Caco-2 (cell line): ENCODE results near the gene CCDC194. TPM values are rescaled to one million over a fixed set of nuclear protein-coding genes. Genes with fewer than 3 reads are reported as not detected.

ENCODE experiments used
- BruUV-seq: library from RNA; stranded (reverse); fragments of 400-500 nt; replicated peaks from 2 replicates; lab custom pipeline; 2021; lab: Mats Ljungman, UMichigan
- CTCF ChIA-PET: fragments of 300-600 bp; sonication (Branson Sonifier 250); formaldehyde crosslinking; loops from one replicate; lab custom pipeline; 2022; ENCODE audit warnings: antibody characterized with exemption; lab: Charles Lee
- POLR2A ChIA-PET: fragments of 300-600 bp; sonication (Branson Sonifier 250); formaldehyde crosslinking; loops from one replicate; lab custom pipeline; 2022; ENCODE audit warnings: antibody characterized with exemption; lab: Charles Lee
- DNase-seq, 2 experiments: peaks; one replicate each; pipeline versions ENCODE4 v3.0.0 to v3.0.0-alpha.2; 2020 to 2022
- H3K27me3 ChIP-seq: replicated peaks from 2 replicates; pipeline ENCODE4 v1.6.0; 2011; ENCODE audit warnings: low read length; ENCODE audit not compliant: control insufficient read depth, insufficient read depth
- H3K36me3 ChIP-seq: 2 replicates; pipeline ENCODE4 v1.5.1; 2011; ENCODE audit warnings: low read length; ENCODE audit not compliant: control insufficient read depth, insufficient read depth
- H3K4me1 ChIP-seq: fragments of 250-450 bp; sonication (Bioruptor Pico); 2 replicates; pipeline ENCODE4 v1.5.1; 2020; ENCODE audit warnings: mild to moderate bottlenecking
- H3K4me3 ChIP-seq: 2 replicates; pipeline ENCODE4 v1.5.1; 2011; ENCODE audit warnings: low read depth, mild to moderate bottlenecking, control low read depth, low read length
- H3K9me3 ChIP-seq: fragments of 250-450 bp; sonication (Bioruptor Pico); 2 replicates; pipeline ENCODE4 v1.5.1; 2020; ENCODE audit warnings: mild to moderate bottlenecking, moderate library complexity
- H3K27ac Mint-ChIP-seq: one replicate; pipeline ENCODE4 v1.8.0; 2022; ENCODE audit warnings: mixed read lengths; ENCODE audit not compliant: unreplicated experiment
- H3K27me3 Mint-ChIP-seq: one replicate; pipeline ENCODE4 v1.8.0; 2022; ENCODE audit warnings: mixed read lengths; ENCODE audit not compliant: insufficient read depth, unreplicated experiment
- H3K36me3 Mint-ChIP-seq: one replicate; pipeline ENCODE4 v1.8.0; 2022; ENCODE audit warnings: mild to moderate bottlenecking, mixed read lengths; ENCODE audit not compliant: insufficient read depth, unreplicated experiment
- H3K4me1 Mint-ChIP-seq: one replicate; pipeline ENCODE4 v1.8.0; 2022; ENCODE audit warnings: low read depth, mixed read lengths; ENCODE audit not compliant: unreplicated experiment
- H3K4me3 Mint-ChIP-seq: one replicate; pipeline ENCODE4 v1.8.0; 2022; ENCODE audit warnings: mild to moderate bottlenecking, moderate library complexity, mixed read lengths; ENCODE audit not compliant: unreplicated experiment
- H3K9me3 Mint-ChIP-seq: one replicate; pipeline ENCODE4 v1.8.0; 2022; ENCODE audit warnings: mixed read lengths; ENCODE audit not compliant: unreplicated experiment
- intact Hi-C: fragments of 100-400 bp; cut with micrococcal nuclease; formaldehyde crosslinking; loops from one replicate; pipeline ENCODE4 v1.10.0; 2022; ENCODE audit not compliant: unreplicated experiment
- total RNA-seq: library from RNA; stranded (reverse); gene quantifications from 2 replicates; pipeline ENCODE4 v1.2.3, GENCODE V29; 2022
- TF ChIP-seq, protein P1 (sequence below), 2 experiments: fragments of 200-600 bp in 1 of 2; IDR thresholded peaks; 1 replicate in 1 of 2; 2 replicates in 1 of 2; pipeline versions ENCODE4 v1.5.1 to v1.8.0; 2011 to 2022; ENCODE audit warnings: antibody characterized with exemption in 1 of 2, control low read depth in 1 of 2, inconsistent platforms in 1 of 2, low read depth in 1 of 2, low read length in 1 of 2, mild to moderate bottlenecking in 1 of 2, moderate library complexity in 1 of 2; ENCODE audit not compliant: insufficient read depth in 1 of 2, severe bottlenecking in 1 of 2, unreplicated experiment in 1 of 2

The CCDC194 gene
- total RNA-seq, 1 experiment from 2014 or later: 1.3 TPM

DNA sequence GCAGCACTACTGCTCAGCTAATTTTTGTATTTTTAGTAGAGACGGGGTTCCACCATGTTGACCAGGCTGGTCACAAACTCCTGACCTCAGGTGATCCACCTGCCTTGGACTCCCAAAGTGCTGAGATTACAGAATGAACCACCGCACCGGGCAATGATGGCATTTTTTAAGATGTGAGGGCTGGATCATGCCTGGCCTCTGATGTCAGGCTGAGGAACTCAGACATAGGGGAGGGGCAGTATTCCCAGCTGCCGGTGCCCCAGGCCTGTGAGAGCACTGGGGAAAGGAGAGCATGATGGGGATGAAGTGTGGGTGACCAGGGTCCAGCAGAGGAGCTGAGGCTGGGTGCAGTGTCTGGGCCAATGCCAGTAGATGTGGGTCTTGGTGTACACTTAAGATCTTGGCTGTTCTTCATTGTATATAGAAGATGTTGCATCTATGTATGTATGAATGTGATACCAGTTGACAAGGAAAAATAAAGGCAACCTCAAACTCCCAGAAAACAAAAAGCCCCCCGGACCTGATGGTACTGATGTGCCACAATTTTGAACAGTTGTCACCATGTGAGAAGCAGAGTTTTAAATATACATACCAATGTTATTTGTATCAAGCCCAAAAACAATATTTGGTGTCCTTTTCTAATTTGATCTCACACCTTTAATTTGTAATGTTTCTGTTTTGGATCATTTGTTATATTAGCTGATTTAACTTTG, 13.4 kb downstream of the CCDC194 start:
- H3K4me1 ChIP-seq: no peaks in the 10 kb centered on the region
- CTCF ChIA-PET: no interaction called here
- H3K36me3 ChIP-seq: no peaks in the 10 kb centered on the region
- Mint-ChIP-seq H3K27me3 (no peaks in the 10 kb centered on the region), H3K9me3 (no peaks in the 10 kb centered on the region), H3K4me3 (no peak overlapping the region), H3K27ac (no peak overlapping the region), H3K36me3 (no peaks in the 10 kb centered on the region), H3K4me1 (no peaks in the 10 kb centered on the region)
- intact Hi-C loops: no loop called here
- DNase-seq: no peak
- TF ChIP-seq, protein P1, sequence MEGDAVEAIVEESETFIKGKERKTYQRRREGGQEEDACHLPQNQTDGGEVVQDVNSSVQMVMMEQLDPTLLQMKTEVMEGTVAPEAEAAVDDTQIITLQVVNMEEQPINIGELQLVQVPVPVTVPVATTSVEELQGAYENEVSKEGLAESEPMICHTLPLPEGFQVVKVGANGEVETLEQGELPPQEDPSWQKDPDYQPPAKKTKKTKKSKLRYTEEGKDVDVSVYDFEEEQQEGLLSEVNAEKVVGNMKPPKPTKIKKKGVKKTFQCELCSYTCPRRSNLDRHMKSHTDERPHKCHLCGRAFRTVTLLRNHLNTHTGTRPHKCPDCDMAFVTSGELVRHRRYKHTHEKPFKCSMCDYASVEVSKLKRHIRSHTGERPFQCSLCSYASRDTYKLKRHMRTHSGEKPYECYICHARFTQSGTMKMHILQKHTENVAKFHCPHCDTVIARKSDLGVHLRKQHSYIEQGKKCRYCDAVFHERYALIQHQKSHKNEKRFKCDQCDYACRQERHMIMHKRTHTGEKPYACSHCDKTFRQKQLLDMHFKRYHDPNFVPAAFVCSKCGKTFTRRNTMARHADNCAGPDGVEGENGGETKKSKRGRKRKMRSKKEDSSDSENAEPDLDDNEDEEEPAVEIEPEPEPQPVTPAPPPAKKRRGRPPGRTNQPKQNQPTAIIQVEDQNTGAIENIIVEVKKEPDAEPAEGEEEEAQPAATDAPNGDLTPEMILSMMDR (IDR thresholded peaks at IDR 0.05; ENCODE audit: insufficient read depth in 1 of 2, low read depth in 1 of 2, low read length in 1 of 2, severe bottlenecking in 1 of 2, unreplicated experiment in 1 of 2): no peak
- H3K27me3 ChIP-seq: no peaks in the 10 kb centered on the region
- no peak overlapping the region for H3K4me3 ChIP-seq
- no TSS peak for BruUV-seq
- POLR2A ChIA-PET: no interaction called here
- H3K9me3 ChIP-seq: no peaks in the 10 kb centered on the region

DNA sequence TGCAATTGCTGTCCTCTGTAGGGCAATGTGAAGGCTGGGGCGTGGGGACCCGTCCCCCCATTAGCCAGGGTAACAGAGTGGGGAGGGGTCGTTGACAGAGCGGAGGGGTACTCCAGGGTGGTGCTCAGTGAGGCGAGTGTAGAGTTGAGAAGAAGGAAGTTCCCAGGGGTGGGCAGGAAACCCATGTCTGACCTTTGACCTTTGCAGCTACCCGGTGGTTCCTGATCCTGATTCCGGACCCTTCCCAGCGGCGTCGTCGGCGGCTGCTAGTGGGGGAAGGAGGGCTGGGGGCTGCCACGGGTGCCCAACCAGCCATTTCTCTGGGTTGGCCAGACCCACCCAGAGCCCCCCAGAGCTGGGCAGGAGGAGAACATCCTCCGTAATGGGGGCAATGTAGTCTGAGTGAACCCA, 14.8 kb downstream of the CCDC194 start:
- no peaks in the 10 kb centered on the region for H3K27me3 ChIP-seq
- CTCF ChIA-PET: interaction anchor here (0.5 kb wide), 1 partner anchor 861 kb away, joined by 3 read pairs; no protein-coding TSS in a partner anchor

DNA sequence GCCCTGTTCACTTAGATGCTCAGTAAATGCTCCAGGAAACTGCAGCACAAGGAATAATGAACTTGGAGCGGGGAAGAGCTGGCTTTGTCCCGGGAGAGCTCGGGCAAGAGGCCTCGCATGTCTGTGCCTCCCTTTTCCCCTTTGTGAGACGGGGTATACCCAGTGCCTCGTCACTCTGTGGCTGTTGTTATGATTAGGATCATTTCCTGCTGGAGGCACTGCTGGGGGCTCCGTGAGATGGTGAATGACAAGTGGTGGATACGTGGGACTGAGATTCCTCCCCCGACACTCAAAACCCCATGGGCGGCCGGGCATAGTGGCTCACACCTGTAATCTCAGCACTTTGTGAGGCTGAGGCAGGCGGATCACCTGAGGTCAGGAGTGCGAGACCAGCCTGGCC, 15.7 kb downstream of the CCDC194 start:
- POLR2A ChIA-PET: no interaction called here
- intact Hi-C loops: no loop called here
- Mint-ChIP-seq H3K4me1 (no peaks in the 10 kb centered on the region), H3K36me3 (no peaks in the 10 kb centered on the region), H3K27ac (no peak overlapping the region), H3K9me3 (no peaks in the 10 kb centered on the region), H3K27me3 (no peaks in the 10 kb centered on the region), H3K4me3 (no peak overlapping the region)
- no peaks in the 10 kb centered on the region for H3K27me3 ChIP-seq
- H3K4me3 ChIP-seq: no peak overlapping the region
- no peaks in the 10 kb centered on the region for H3K36me3 ChIP-seq
- no TSS peak for BruUV-seq
- CTCF ChIA-PET: no interaction called here
- TF ChIP-seq, protein P1 (IDR thresholded peaks at IDR 0.05; ENCODE audit: insufficient read depth in 1 of 2, low read depth in 1 of 2, low read length in 1 of 2, severe bottlenecking in 1 of 2, unreplicated experiment in 1 of 2): no peak
- no peaks in the 10 kb centered on the region for H3K9me3 ChIP-seq
- no peak for DNase-seq
- H3K4me1 ChIP-seq: no peaks in the 10 kb centered on the region

More for the DNA sequence above, 14.8 kb downstream of the CCDC194 start:
- Histone ChIP-seq H3K4me3 (no peak overlapping the region), H3K9me3 (no peaks in the 10 kb centered on the region), H3K4me1 (no peaks in the 10 kb centered on the region), H3K36me3 (no peaks in the 10 kb centered on the region)
- H3K36me3 Mint-ChIP-seq: no peaks in the 10 kb centered on the region
- intact Hi-C loops: no loop called here
- no peak overlapping the region for H3K27ac Mint-ChIP-seq
- no peak for DNase-seq
- H3K27me3 Mint-ChIP-seq: no peaks in the 10 kb centered on the region
- no TSS peak for BruUV-seq
- no peaks in the 10 kb centered on the region for H3K9me3 Mint-ChIP-seq
- POLR2A ChIA-PET: no interaction called here
- TF ChIP-seq, protein P1 (IDR thresholded peaks at IDR 0.05; ENCODE audit: insufficient read depth in 1 of 2, low read depth in 1 of 2, low read length in 1 of 2, severe bottlenecking in 1 of 2, unreplicated experiment in 1 of 2): no peak
- H3K4me3 Mint-ChIP-seq: no peak overlapping the region
- no peaks in the 10 kb centered on the region for H3K4me1 Mint-ChIP-seq
